ENCODE results near the gene BOD1L1.
"Not testable (repeated sequence)": the region's sequence is repeated elsewhere in the genome, so short reads cannot be mapped to it uniquely, and the experiment has no call there.

Gene BOD1L1

GRCh38 chr4:13590766-13591165 is 36.8 kb downstream of the BOD1L1 start:
- Histone ChIP-seq H3K36me3 (ENCODE audit: control insufficient read depth, insufficient read depth, low read length) (peaks cover 89% of the 10 kb centered on the region), H3K4me3 (ENCODE audit: low read depth, low read length) (no peak overlapping the region), H3K9ac (ENCODE audit: low read depth, low read length) (no peak overlapping the region), H3K4me1 (ENCODE audit: control insufficient read depth, insufficient read depth, low read length) (no peaks in the 10 kb centered on the region), H3K9me3 (ENCODE audit: control insufficient read depth, insufficient read depth, low read length) (no peaks in the 10 kb centered on the region), H3K27ac (ENCODE audit: low read depth, low read length) (no peak overlapping the region), H3K27me3 (ENCODE audit: control insufficient read depth, insufficient read depth, low read length) (no peaks in the 10 kb centered on the region)

- H3K36me3 ChIP-seq (ENCODE audit: control insufficient read depth, insufficient read depth, low read length), result peaks cover 91% of the 10 kb centered on the region
- H3K4me1 ChIP-seq (ENCODE audit: control insufficient read depth, insufficient read depth, low read length), result no peaks in the 10 kb centered on the region
- H3K4me3 ChIP-seq (ENCODE audit: low read depth, low read length), result no peak overlapping the region
- no peak overlapping the region for H3K27ac ChIP-seq (ENCODE audit: low read depth, low read length)
- no peaks in the 10 kb centered on the region for H3K27me3 ChIP-seq (ENCODE audit: control insufficient read depth, insufficient read depth, low read length)
- no peak overlapping the region for H3K9ac ChIP-seq (ENCODE audit: low read depth, low read length)
- no peaks in the 10 kb centered on the region for H3K9me3 ChIP-seq (ENCODE audit: control insufficient read depth, insufficient read depth, low read length)
These were observed 38.6 kb downstream of the BOD1L1 start for GRCh38 chr4:13588954-13589353.

GRCh38 chr4:13584481-13584880 is 43.0 kb downstream of the BOD1L1 start:
- no peak overlapping the region for H3K27ac ChIP-seq (ENCODE audit: low read depth, low read length)
- H3K4me3 ChIP-seq (ENCODE audit: low read depth, low read length), result no peak overlapping the region
- no peaks in the 10 kb centered on the region for H3K9me3 ChIP-seq (ENCODE audit: control insufficient read depth, insufficient read depth, low read length)
- H3K4me1 ChIP-seq (ENCODE audit: control insufficient read depth, insufficient read depth, low read length), result no peaks in the 10 kb centered on the region
- no peak overlapping the region for H3K9ac ChIP-seq (ENCODE audit: low read depth, low read length)
- H3K27me3 ChIP-seq (ENCODE audit: control insufficient read depth, insufficient read depth, low read length), result no peaks in the 10 kb centered on the region
- H3K36me3 ChIP-seq (ENCODE audit: control insufficient read depth, insufficient read depth, low read length), result peaks cover 87% of the 10 kb centered on the region

- H3K27ac ChIP-seq (ENCODE audit: low read depth, low read length), result no peak overlapping the region
- H3K4me3 ChIP-seq (ENCODE audit: low read depth, low read length), result no peak overlapping the region
- H3K9ac ChIP-seq (ENCODE audit: low read depth, low read length), result no peak overlapping the region
- no peaks in the 10 kb centered on the region for H3K9me3 ChIP-seq (ENCODE audit: control insufficient read depth, insufficient read depth, low read length)
- no peaks in the 10 kb centered on the region for H3K4me1 ChIP-seq (ENCODE audit: control insufficient read depth, insufficient read depth, low read length)
- H3K27me3 ChIP-seq (ENCODE audit: control insufficient read depth, insufficient read depth, low read length), result no peaks in the 10 kb centered on the region
- peaks cover 82% of the 10 kb centered on the region for H3K36me3 ChIP-seq (ENCODE audit: control insufficient read depth, insufficient read depth, low read length)
These were observed 47.5 kb downstream of the BOD1L1 start for GRCh38 chr4:13580036-13580435.

- Histone ChIP-seq H3K4me1 (ENCODE audit: control insufficient read depth, insufficient read depth, low read length) (no peaks in the 10 kb centered on the region), H3K9me3 (ENCODE audit: control insufficient read depth, insufficient read depth, low read length) (no peaks in the 10 kb centered on the region), H3K36me3 (ENCODE audit: control insufficient read depth, insufficient read depth, low read length) (peaks cover 73% of the 10 kb centered on the region), H3K27me3 (ENCODE audit: control insufficient read depth, insufficient read depth, low read length) (no peaks in the 10 kb centered on the region), H3K27ac (ENCODE audit: low read depth, low read length) (no peak overlapping the region), H3K4me3 (ENCODE audit: low read depth, low read length) (no peak overlapping the region), H3K9ac (ENCODE audit: low read depth, low read length) (no peak overlapping the region)
These were observed 49.9 kb downstream of the BOD1L1 start for GRCh38 chr4:13577660-13578059.

- Histone ChIP-seq H3K9me3 (ENCODE audit: control insufficient read depth, insufficient read depth, low read length) (no peaks in the 10 kb centered on the region), H3K4me1 (ENCODE audit: control insufficient read depth, insufficient read depth, low read length) (no peaks in the 10 kb centered on the region), H3K4me3 (ENCODE audit: low read depth, low read length) (no peak overlapping the region), H3K27me3 (ENCODE audit: control insufficient read depth, insufficient read depth, low read length) (no peaks in the 10 kb centered on the region), H3K9ac (ENCODE audit: low read depth, low read length) (no peak overlapping the region), H3K36me3 (ENCODE audit: control insufficient read depth, insufficient read depth, low read length) (peaks cover 62% of the 10 kb centered on the region), H3K27ac (ENCODE audit: low read depth, low read length) (no peak overlapping the region)
These were observed 56.6 kb downstream of the BOD1L1 start for GRCh38 chr4:13570916-13571315.

- H3K9me3 ChIP-seq (ENCODE audit: control insufficient read depth, insufficient read depth, low read length), result no peaks in the 10 kb centered on the region
- no peaks in the 10 kb centered on the region for H3K27me3 ChIP-seq (ENCODE audit: control insufficient read depth, insufficient read depth, low read length)
- no peak overlapping the region for H3K27ac ChIP-seq (ENCODE audit: low read depth, low read length)
- H3K9ac ChIP-seq (ENCODE audit: low read depth, low read length), result no peak overlapping the region
- H3K36me3 ChIP-seq (ENCODE audit: control insufficient read depth, insufficient read depth, low read length), result peaks cover 45% of the 10 kb centered on the region
- no peak overlapping the region for H3K4me3 ChIP-seq (ENCODE audit: low read depth, low read length)
- H3K4me1 ChIP-seq (ENCODE audit: control insufficient read depth, insufficient read depth, low read length), result no peaks in the 10 kb centered on the region
These were observed 60.4 kb downstream of the BOD1L1 start for GRCh38 chr4:13567125-13567524.

- no peaks in the 10 kb centered on the region for H3K27me3 ChIP-seq (ENCODE audit: control insufficient read depth, insufficient read depth, low read length)
These were observed 64.6 kb downstream of the BOD1L1 start for GRCh38 chr4:13562876-13563275.

GRCh38 chr4:13561673-13562072 is 65.9 kb downstream of the BOD1L1 start:
- Histone ChIP-seq H3K27me3 (ENCODE audit: control insufficient read depth, insufficient read depth, low read length) (no peaks in the 10 kb centered on the region), H3K27ac (ENCODE audit: low read depth, low read length) (no peak overlapping the region), H3K9me3 (ENCODE audit: control insufficient read depth, insufficient read depth, low read length) (no peaks in the 10 kb centered on the region), H3K36me3 (ENCODE audit: control insufficient read depth, insufficient read depth, low read length) (no peaks in the 10 kb centered on the region), H3K4me3 (ENCODE audit: low read depth, low read length) (no peak overlapping the region), H3K4me1 (ENCODE audit: control insufficient read depth, insufficient read depth, low read length) (no peaks in the 10 kb centered on the region), H3K9ac (ENCODE audit: low read depth, low read length) (no peak overlapping the region)

More at GRCh38 chr4:13562876-13563275, 64.6 kb downstream of the BOD1L1 start:
- Histone ChIP-seq H3K9me3 (ENCODE audit: control insufficient read depth, insufficient read depth, low read length) (no peaks in the 10 kb centered on the region), H3K4me1 (ENCODE audit: control insufficient read depth, insufficient read depth, low read length) (no peaks in the 10 kb centered on the region), H3K27ac (ENCODE audit: low read depth, low read length) (no peak overlapping the region), H3K4me3 (ENCODE audit: low read depth, low read length) (no peak overlapping the region), H3K36me3 (ENCODE audit: control insufficient read depth, insufficient read depth, low read length) (peaks cover 2% of the 10 kb centered on the region; the same call in 1 of the 2 replicates), H3K9ac (ENCODE audit: low read depth, low read length) (no peak overlapping the region)

GRCh38 chr4:13560111-13560510 is 67.4 kb downstream of the BOD1L1 start:
- H3K9me3 ChIP-seq (ENCODE audit: control insufficient read depth, insufficient read depth, low read length); H3K9ac ChIP-seq (ENCODE audit: low read depth, low read length); H3K27me3 ChIP-seq (ENCODE audit: control insufficient read depth, insufficient read depth, low read length); H3K4me1 ChIP-seq (ENCODE audit: control insufficient read depth, insufficient read depth, low read length); H3K4me3 ChIP-seq (ENCODE audit: low read depth, low read length); H3K36me3 ChIP-seq (ENCODE audit: control insufficient read depth, insufficient read depth, low read length); H3K27ac ChIP-seq (ENCODE audit: low read depth, low read length): not testable (repeated sequence)

GRCh38 chr4:13559413-13559812 is 68.1 kb downstream of the BOD1L1 start:
- Histone ChIP-seq H3K9ac (ENCODE audit: low read depth, low read length) (no peak overlapping the region), H3K9me3 (ENCODE audit: control insufficient read depth, insufficient read depth, low read length) (no peaks in the 10 kb centered on the region), H3K36me3 (ENCODE audit: control insufficient read depth, insufficient read depth, low read length) (no peaks in the 10 kb centered on the region), H3K27me3 (ENCODE audit: control insufficient read depth, insufficient read depth, low read length) (no peaks in the 10 kb centered on the region), H3K4me1 (ENCODE audit: control insufficient read depth, insufficient read depth, low read length) (no peaks in the 10 kb centered on the region), H3K4me3 (ENCODE audit: low read depth, low read length) (no peak overlapping the region), H3K27ac (ENCODE audit: low read depth, low read length) (no peak overlapping the region)

GRCh38 chr4:13558881-13559280 is 68.6 kb downstream of the BOD1L1 start:
- no peaks in the 10 kb centered on the region for H3K27me3 ChIP-seq (ENCODE audit: control insufficient read depth, insufficient read depth, low read length)
- H3K4me1 ChIP-seq (ENCODE audit: control insufficient read depth, insufficient read depth, low read length), result no peaks in the 10 kb centered on the region
- H3K36me3 ChIP-seq (ENCODE audit: control insufficient read depth, insufficient read depth, low read length), result no peaks in the 10 kb centered on the region
- no peak overlapping the region for H3K27ac ChIP-seq (ENCODE audit: low read depth, low read length)
- no peak overlapping the region for H3K9ac ChIP-seq (ENCODE audit: low read depth, low read length)
- H3K9me3 ChIP-seq (ENCODE audit: control insufficient read depth, insufficient read depth, low read length), result no peaks in the 10 kb centered on the region
- no peak overlapping the region for H3K4me3 ChIP-seq (ENCODE audit: low read depth, low read length)

Measured in HUES48 (cell line).